Retinal pigment epithelial cell (primary cell): ENCODE results near the gene FNDC3B.
A peak's percentile ranks its signal among the peaks of the same experiment; 100 is the strongest.

Experiments
- DNase-seq: peaks from one replicate; pipeline ENCODE4 v3.0.0-alpha.2; 2010; ENCODE audit warnings: low read depth
- H3K4me3 ChIP-seq: 2 replicates; pipeline ENCODE4 v1.5.1; 2011; ENCODE audit warnings: mild to moderate bottlenecking, low read length, control low read depth, moderate library complexity
- CTCF ChIP-seq: conservative IDR thresholded peaks from 2 replicates; pipeline ENCODE4 v1.5.1; 2011; ENCODE audit warnings: low read depth, low read length, control low read depth, inconsistent platforms

Gene FNDC3B

GRCh38 chr3:172340583-172340982, 301.2 kb downstream of the FNDC3B start:
- DNase-seq = no peak
- TF ChIP-seq CTCF = no peak
- H3K4me3 ChIP-seq = no peak overlapping the region

- H3K4me3 ChIP-seq = no peak overlapping the region
- DNase-seq = no peak
- TF ChIP-seq CTCF = peak; percentile 54
These were observed 302.2 kb downstream of the FNDC3B start for GRCh38 chr3:172341482-172342059.

- DNase-seq = no peak
- TF ChIP-seq CTCF = no peak
- no peak overlapping the region for H3K4me3 ChIP-seq
These were observed 302.8 kb downstream of the FNDC3B start for GRCh38 chr3:172342097-172342659.

- no peak for TF ChIP-seq CTCF
- no peak for DNase-seq
These were observed 303.7 kb downstream of the FNDC3B start for GRCh38 chr3:172343117-172343516.

GRCh38 chr3:172343979-172344378, 304.6 kb downstream of the FNDC3B start:
- no peak overlapping the region for H3K4me3 ChIP-seq
- no peak for TF ChIP-seq CTCF
- no peak for DNase-seq

More at GRCh38 chr3:172343117-172343516, 303.7 kb downstream of the FNDC3B start:
- H3K4me3 ChIP-seq = no peak overlapping the region

- no peak overlapping the region for H3K4me3 ChIP-seq
- no peak for TF ChIP-seq CTCF
- no peak for DNase-seq
These were observed 306.8 kb downstream of the FNDC3B start for GRCh38 chr3:172346161-172346560.
